NCI-H2227 treated with DMSO at 0.1 percent for 48 hours (cell line): ENCODE data around the gene PPIF.

Experiments
- DNase-seq: peaks from one replicate; lab custom pipeline; 2025; lab: John Stamatoyannopoulos, UW

PPIF gene

GRCh38 chr10:79349072-79349491 lies 1.8 kb downstream of the PPIF start:
- no peak for DNase-seq

DNA sequence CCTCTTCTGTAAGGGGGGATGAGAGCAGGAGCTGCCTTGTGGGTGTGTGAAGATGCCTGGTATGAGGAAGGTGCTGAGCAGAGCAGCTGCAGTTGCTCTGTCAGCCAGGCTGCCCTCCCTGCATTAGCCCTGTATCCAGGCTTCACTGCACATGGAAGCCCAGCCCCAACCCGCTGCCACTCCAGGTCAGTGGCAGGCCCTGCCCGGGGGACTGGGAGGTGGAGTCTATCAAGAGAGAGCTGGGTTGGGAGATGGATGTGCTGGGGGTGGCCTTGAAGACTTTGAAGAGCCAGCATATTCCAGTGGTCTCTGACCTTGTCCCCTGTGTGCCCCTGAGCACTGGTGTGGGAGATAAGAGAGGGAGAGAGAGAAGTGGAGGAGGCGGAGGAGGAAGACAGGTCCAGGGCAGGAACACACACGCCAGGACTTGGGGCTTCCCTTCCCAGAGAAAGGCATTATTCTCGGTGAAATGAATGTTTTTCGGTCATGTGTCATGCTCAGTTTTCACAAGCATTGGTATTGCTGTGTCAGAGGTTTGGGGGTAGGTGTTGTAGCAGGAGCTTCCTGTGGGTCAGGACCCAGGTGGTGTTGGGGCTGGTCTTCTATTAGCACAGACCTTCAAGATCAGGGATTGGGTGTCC lies 2.6 kb downstream of the PPIF start:
- no peak for DNase-seq

DNA sequence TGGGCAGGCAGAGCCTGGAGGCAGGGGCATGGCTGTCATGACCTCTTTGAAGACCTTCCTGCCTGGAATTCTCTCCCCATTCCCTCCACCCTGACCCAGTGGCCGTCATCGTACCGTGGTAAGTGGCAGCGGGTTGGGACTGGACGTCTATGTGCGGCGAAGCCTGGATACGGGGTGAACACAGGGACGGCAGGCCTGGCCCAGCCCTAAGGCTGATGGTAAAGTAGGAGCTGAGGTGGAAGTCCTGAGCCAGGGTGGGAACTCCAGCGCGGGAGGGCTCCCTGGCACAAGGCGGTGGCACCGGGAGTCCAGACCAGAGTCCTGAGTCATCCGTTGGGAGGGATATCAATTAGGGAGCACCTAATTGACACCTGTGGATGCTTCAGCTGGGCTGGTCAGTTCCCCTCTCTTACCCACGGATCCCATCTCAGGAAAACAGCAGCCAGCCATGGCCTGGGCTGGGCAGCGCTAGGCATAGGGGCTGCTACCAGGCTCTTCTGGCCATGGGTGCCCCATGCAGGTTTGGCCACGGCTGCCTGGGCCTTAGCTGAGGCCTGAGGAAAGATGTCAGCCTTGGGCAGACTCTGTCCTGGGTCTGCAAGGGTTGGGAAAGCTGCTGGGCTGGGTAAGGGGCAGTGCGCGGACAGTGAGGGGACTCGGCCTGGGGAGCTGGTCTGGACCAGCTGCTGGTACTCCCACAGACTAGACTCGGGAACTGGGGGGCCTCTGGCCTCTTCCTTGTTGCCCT lies 3.3 kb downstream of the PPIF start:
- DNase-seq, result no peak

GRCh38 chr10:79351332-79351731 lies 4.1 kb downstream of the PPIF start:
- no peak for DNase-seq

DNA sequence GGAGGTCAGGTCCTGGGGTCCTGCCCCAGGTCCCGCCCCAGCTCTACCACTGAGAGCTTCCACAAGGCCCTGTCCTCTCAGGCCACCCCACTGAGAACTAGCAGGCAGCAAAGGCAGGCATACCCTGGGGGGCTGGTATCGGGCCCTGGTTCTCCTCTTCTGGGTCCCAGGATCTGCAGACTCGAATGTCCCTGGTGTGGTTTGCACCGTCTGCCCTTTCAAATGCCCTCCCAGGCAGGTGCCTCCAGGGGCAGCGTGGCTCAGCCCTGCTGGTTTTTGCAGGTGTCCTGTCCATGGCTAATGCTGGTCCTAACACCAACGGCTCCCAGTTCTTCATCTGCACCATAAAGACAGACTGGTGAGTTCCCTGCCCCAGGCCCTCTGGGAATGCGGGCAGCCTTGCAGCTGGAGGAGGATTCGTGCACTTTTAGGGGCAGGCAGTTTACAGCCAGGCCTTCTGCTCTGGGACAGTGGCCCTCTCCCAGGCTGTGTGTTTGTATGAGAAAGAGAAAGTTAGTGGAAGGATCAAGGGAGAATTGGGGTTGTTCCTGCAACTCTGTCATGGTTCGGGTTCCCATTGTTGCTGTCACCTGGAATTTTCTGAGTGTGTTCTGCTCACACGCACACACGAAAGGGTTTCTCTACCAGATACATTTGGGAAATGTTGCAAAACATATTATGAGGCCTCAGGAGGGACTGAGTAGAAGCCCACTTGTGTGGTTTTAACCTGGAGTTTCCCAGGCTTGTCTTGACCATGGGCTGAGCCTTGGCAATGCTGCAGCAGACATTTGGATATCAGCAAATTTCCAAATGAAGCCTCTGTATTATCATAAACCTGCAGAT lies 5.0 kb downstream of the PPIF start:
- no peak for DNase-seq

DNA sequence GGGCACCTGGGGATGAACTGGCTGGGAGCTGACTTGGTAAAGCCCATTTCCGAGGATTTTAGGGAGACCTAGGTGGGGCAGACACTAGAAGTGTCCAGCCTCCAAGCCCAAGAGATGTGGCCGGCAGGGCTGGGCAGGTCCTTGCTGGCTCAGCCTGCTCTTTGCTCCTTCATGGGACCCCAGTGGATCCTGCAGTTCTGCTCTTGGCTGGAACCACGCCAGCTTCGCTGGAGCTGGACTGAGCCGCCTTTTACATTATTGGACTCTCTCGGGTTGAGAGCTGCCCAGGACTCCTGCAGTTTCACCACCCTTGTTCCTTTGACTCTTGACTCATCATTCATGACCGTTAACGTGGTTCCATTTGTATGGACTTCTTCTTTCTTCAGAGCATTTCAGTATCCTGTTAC lies 5.7 kb downstream of the PPIF start:
- DNase-seq, result no peak

DNA sequence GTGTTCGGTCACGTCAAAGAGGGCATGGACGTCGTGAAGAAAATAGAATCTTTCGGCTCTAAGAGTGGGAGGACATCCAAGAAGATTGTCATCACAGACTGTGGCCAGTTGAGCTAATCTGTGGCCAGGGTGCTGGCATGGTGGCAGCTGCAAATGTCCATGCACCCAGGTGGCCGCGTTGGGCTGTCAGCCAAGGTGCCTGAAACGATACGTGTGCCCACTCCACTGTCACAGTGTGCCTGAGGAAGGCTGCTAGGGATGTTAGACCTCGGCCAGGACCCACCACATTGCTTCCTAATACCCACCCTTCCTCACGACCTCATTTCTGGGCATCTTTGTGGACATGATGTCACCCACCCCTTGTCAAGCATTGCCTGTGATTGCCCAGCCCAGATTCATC lies 6.5 kb downstream of the PPIF start:
- DNase-seq, result no peak

DNA sequence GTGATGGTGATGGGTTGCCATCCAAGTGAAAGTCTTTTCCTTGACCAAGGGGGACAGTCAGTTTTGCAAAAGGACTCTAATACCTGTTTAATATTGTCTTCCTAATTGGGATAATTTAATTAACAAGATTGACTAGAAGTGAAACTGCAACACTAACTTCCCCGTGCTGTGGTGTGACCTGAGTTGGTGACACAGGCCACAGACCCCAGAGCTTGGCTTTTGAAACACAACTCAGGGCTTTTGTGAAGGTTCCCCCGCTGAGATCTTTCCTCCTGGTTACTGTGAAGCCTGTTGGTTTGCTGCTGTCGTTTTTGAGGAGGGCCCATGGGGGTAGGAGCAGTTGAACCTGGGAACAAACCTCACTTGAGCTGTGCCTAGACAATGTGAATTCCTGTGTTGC lies 6.9 kb downstream of the PPIF start:
- no peak for DNase-seq

GRCh38 chr10:79354615-79355014 lies 7.3 kb downstream of the PPIF start:
- no peak for DNase-seq

DNA sequence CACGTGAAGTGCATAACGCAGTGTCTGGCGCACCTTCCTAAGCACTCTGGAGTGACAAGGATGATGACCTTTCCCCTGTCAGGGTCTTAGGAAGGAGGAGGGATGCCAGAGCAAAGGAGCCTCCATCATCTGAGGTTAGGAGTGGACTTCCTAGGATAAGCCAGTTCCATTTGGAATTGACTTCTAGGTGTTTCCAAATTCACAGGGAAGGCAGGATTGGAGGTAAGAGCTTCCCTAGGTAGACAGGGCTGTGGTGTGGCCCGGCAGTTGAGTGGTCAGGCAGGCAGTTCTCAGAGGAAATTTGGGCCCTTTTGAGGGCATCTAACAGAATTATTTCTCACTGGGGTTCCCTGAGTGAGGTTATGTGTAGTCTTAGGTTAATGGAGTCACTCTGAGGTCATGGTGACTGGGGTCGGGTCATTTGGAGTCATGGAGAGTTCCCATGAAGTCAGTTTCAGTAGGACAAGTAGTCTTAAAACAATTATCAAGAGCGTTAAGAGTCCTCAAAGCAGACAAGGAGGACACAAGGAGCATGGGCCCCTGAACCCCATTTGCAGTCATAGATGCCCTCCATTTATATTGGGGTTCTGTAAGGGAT lies 8.2 kb downstream of the PPIF start:
- no peak for DNase-seq

- no peak for DNase-seq
Measured at GRCh38 chr10:79356104-79356503, 8.8 kb downstream of the PPIF start.

GRCh38 chr10:79357180-79357579 lies 9.9 kb downstream of the PPIF start:
- no peak for DNase-seq

- DNase-seq, result no peak
Measured at GRCh38 chr10:79358811-79359210, 11.5 kb downstream of the PPIF start.

GRCh38 chr10:79359816-79360498 lies 12.7 kb downstream of the PPIF start:
- DNase-seq, result no peak

- no peak for DNase-seq
Measured at GRCh38 chr10:79360499-79361342, 13.5 kb downstream of the PPIF start.

- DNase-seq, result no peak
Measured at GRCh38 chr10:79361726-79362397, 14.6 kb downstream of the PPIF start.

DNA sequence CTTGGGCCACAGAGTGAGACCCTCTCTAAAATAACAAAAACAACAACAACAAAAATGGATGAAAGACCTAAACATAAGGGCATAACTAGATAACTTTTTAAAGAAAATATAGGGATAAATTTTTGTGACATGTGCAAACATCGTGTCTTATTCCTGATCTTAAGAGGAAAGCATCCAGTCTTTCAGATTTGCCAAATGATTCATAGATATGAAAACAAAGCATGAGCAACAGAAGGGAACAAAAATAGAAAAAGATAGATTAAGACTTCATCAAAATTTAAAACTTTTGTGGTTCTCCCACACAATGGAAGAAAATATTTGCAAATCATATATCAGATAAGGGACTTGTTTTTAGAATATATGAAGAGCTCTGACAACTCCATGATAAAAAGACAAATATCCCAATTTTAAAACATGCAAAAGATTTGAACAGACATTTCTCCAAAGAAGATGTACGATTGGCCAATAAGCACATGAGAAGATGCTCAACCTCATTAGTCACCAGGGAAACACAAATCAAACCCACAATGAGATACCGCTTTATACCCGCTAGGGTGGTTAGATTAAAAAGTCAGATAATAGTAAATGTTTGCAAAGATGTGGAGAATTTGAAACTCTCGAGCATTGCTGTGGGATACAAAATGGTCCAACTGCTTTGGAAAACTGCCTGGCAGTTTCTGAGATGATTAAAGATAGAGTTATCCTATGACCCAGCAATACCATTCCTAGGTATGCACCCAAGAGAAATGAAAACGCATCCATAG lies 20.3 kb downstream of the PPIF start:
- DNase-seq, result no peak

DNA sequence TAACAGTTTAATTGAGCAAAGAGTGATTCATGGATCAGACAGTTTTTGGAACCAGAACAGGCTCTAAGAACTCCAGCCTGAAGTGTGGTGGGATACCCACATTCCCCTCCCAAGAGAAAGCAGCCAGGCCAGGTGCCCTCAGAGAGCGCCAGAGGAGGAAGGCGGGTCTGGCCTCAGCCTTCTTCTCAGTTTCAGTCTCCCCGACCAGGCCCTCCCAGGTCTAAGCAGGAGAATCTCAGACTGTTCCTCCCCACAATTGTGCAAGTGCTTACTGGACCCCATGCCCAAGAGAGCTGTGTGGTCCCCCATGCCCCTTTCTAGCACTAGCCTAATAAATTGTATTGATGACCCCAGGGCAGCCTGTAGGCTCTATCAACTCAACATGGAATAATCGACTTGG lies 25.6 kb downstream of the PPIF start:
- DNase-seq, result no peak

- DNase-seq, result peak; percentile 4
Measured at GRCh38 chr10:79374312-79375191, 27.3 kb downstream of the PPIF start.
